ENCODE measurements around the gene SPOCK3. TPM values are rescaled to one million over a fixed set of nuclear protein-coding genes. Genes with fewer than 3 reads are reported as not detected.
"Not testable (repeated sequence)": the region's sequence is repeated elsewhere in the genome, so short reads cannot be mapped to it uniquely, and the experiment has no call there.

SPOCK3 gene

DNA sequence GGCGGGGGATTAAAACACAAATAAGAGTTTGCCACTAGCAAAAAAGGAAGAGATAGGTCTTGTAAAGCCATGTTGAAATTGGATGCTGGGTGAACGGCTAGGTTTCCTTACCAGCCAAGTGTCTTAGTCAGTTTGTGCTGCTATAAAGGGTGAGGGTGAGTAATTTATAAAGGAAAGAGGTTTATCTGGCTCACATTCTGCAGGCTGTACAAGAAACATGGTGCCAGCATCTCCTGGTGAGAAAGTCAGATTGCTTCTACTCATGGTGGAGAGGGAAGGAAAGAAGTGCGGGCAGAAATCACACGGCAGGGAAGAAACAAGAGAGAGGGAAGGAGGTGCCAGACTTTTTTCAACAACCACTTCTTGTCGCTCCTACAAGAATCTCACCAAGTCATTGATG lies 507.5 kb downstream of the SPOCK3 start:
- no peaks in the 10 kb centered on the region for H3K27me3 ChIP-seq (ENCODE audit: control insufficient read depth, insufficient read depth, low read length)
- no peak overlapping the region for H3K4me2 ChIP-seq (ENCODE audit: low read length)
- H3K36me3 ChIP-seq (ENCODE audit: insufficient read depth, low read length), result no peaks in the 10 kb centered on the region
- H3K9me3 ChIP-seq (replicated peaks; ENCODE audit: low read length), result no peaks in the 10 kb centered on the region
- H3K4me3 ChIP-seq (ENCODE audit: low read length), result no peak overlapping the region
- no peaks in the 10 kb centered on the region for H3K4me1 ChIP-seq (ENCODE audit: control insufficient read depth, insufficient read depth, low read length)
- H3K9ac ChIP-seq (ENCODE audit: low read depth, low read length), result no peak overlapping the region

- Histone ChIP-seq H3K4me1 (ENCODE audit: control insufficient read depth, insufficient read depth, low read length) (no peaks in the 10 kb centered on the region), H3K9me3 (replicated peaks; ENCODE audit: low read length) (no peaks in the 10 kb centered on the region), H3K9ac (ENCODE audit: low read depth, low read length) (no peak overlapping the region), H3K4me3 (ENCODE audit: low read length) (no peak overlapping the region), H3K36me3 (ENCODE audit: insufficient read depth, low read length) (no peaks in the 10 kb centered on the region), H3K27me3 (ENCODE audit: control insufficient read depth, insufficient read depth, low read length) (no peaks in the 10 kb centered on the region), H3K4me2 (ENCODE audit: low read length) (no peak overlapping the region)
Observed at GRCh38 chr4:166724369-166724768, 509.9 kb downstream of the SPOCK3 start.

GRCh38 chr4:166723532-166724140 lies 510.7 kb downstream of the SPOCK3 start:
- Histone ChIP-seq H3K4me3 (ENCODE audit: low read length) (no peak overlapping the region), H3K9ac (ENCODE audit: low read depth, low read length) (no peak overlapping the region), H3K4me2 (ENCODE audit: low read length) (no peak overlapping the region)

DNA sequence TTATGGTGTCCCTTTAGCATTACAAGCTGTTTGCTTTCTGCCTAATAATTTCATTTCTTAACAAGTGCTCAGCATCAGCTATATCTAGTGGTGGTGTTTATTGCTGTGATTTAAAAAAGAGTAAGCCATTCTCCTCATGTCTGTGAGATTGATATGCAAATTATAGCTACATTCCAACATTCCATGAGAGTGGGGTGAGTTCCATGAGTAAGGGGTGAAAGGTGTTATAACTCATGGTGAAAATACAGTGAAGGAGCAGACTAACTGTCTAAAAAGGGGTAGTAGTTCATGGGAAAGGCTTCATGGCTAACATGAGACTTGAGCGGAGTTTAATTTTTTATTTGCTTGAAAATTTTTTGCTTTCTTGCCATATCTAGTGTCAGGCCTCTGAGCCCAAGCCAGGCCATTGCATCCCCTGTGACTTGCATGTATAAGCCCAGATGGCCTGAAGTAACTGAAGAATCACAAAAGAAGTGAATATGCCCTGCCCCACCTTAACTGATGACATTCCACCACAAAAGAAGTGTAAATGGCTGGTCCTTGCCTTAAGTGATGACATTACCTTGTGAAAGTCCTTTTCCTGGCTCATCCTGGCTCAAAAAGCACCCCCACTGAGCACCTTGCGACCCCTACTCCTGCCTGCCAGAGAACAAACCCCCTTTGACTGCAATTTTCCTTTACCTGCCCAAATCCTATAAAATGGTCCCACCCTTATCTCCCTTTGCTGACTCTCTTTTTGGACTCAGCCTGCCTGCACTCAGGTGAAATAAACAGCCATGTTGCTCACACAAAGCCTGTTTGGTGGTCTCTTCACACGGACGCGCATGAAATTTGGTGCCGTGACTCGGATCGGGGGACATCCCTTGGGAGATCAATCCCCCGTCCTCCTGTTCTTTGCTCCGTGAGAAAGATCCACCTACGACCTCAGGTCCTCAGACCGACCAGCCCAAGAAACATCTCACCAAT lies 518.3 kb downstream of the SPOCK3 start:
- not testable (repeated sequence) for H3K4me2 ChIP-seq (ENCODE audit: low read length); H3K9me3 ChIP-seq (replicated peaks; ENCODE audit: low read length); H3K9ac ChIP-seq (ENCODE audit: low read depth, low read length); H3K27me3 ChIP-seq (ENCODE audit: control insufficient read depth, insufficient read depth, low read length); H3K4me1 ChIP-seq (ENCODE audit: control insufficient read depth, insufficient read depth, low read length); H3K4me3 ChIP-seq (ENCODE audit: low read length); H3K36me3 ChIP-seq (ENCODE audit: insufficient read depth, low read length)

More at GRCh38 chr4:166723532-166724140, 510.7 kb downstream of the SPOCK3 start:
- Histone ChIP-seq H3K4me1 (ENCODE audit: control insufficient read depth, insufficient read depth, low read length) (no peaks in the 10 kb centered on the region), H3K9me3 (replicated peaks; ENCODE audit: low read length) (no peaks in the 10 kb centered on the region), H3K27me3 (ENCODE audit: control insufficient read depth, insufficient read depth, low read length) (no peaks in the 10 kb centered on the region), H3K36me3 (ENCODE audit: insufficient read depth, low read length) (no peaks in the 10 kb centered on the region)

DNA sequence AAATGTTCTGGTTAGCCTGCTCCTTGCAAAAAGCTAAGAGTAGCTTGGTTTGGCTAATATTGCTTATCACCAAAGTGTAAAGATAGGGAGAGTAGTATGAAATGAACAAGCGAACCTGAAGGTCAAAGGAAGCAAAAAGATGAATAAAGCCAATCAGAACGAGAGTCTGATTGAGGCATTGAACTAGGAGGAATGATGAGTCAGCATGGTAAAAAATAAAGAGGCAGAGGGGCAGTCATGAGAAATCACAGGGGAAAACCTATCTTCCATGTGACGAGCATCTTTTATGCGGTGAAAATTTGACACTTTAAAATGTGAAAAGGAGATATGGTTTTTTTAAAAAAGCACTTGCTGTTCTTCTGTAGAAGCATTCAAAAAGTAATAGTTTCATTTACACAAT lies 533.7 kb downstream of the SPOCK3 start:
- no peaks in the 10 kb centered on the region for H3K27me3 ChIP-seq (ENCODE audit: control insufficient read depth, insufficient read depth, low read length)
- H3K9me3 ChIP-seq (replicated peaks; ENCODE audit: low read length), result no peaks in the 10 kb centered on the region

GRCh38 chr4:166688835-166689234 lies 545.5 kb downstream of the SPOCK3 start:
- Histone ChIP-seq H3K4me2 (ENCODE audit: low read length) (no peak overlapping the region), H3K9me3 (replicated peaks; ENCODE audit: low read length) (no peaks in the 10 kb centered on the region), H3K4me1 (ENCODE audit: control insufficient read depth, insufficient read depth, low read length) (no peaks in the 10 kb centered on the region), H3K4me3 (ENCODE audit: low read length) (no peak overlapping the region), H3K36me3 (ENCODE audit: insufficient read depth, low read length) (no peaks in the 10 kb centered on the region), H3K27me3 (ENCODE audit: control insufficient read depth, insufficient read depth, low read length) (no peaks in the 10 kb centered on the region), H3K9ac (ENCODE audit: low read depth, low read length) (no peak overlapping the region)

More for the DNA sequence above, 533.7 kb downstream of the SPOCK3 start:
- H3K9ac ChIP-seq (ENCODE audit: low read depth, low read length), result no peak overlapping the region
- no peak overlapping the region for H3K4me2 ChIP-seq (ENCODE audit: low read length)
- no peaks in the 10 kb centered on the region for H3K36me3 ChIP-seq (ENCODE audit: insufficient read depth, low read length)
- no peak overlapping the region for H3K4me3 ChIP-seq (ENCODE audit: low read length)
- no peaks in the 10 kb centered on the region for H3K4me1 ChIP-seq (ENCODE audit: control insufficient read depth, insufficient read depth, low read length)

GRCh38 chr4:166687828-166688227 lies 546.5 kb downstream of the SPOCK3 start:
- no peaks in the 10 kb centered on the region for H3K9me3 ChIP-seq (replicated peaks; ENCODE audit: low read length)
- H3K36me3 ChIP-seq (ENCODE audit: insufficient read depth, low read length), result no peaks in the 10 kb centered on the region
- H3K4me2 ChIP-seq (ENCODE audit: low read length), result no peak overlapping the region
- no peaks in the 10 kb centered on the region for H3K4me1 ChIP-seq (ENCODE audit: control insufficient read depth, insufficient read depth, low read length)
- H3K27me3 ChIP-seq (ENCODE audit: control insufficient read depth, insufficient read depth, low read length), result no peaks in the 10 kb centered on the region
- H3K4me3 ChIP-seq (ENCODE audit: low read length), result no peak overlapping the region
- H3K9ac ChIP-seq (ENCODE audit: low read depth, low read length), result no peak overlapping the region

Small RNA genes lying within 50 kb of the gene (small RNA-seq; reads per million reads assigned to genes)
- gene RNA5SP171, result not detected

Data from skeletal muscle satellite cell (primary cell).